ENCODE results near the gene FGF18. TPM values are rescaled to one million over a fixed set of nuclear protein-coding genes. Genes with fewer than 3 reads are reported as not detected.

FGF18 gene
- total and polyA plus RNA-seq, 2 experiments from 2014 or later = 0.56 to 0.86 TPM

- TF ChIP-seq EZH2 (IDR thresholded peaks at IDR 0.05; ENCODE audit: low read depth, unreplicated experiment) (no peak), EZH2phosphoT487 (IDR thresholded peaks at IDR 0.05; ENCODE audit: unreplicated experiment) (no peak), ZNF114 (CRISPR knock-in tag; IDR thresholded peaks at IDR 0.05) (no peak), POLR2AphosphoS5 (IDR thresholded peaks at IDR 0.05; ENCODE audit: low read depth) (no peak), ETS1 (IDR thresholded peaks at IDR 0.05) (no peak), CREB1 (CRISPR knock-in tag; IDR thresholded peaks at IDR 0.05; ENCODE audit: low read depth) (no peak), NANOG (IDR thresholded peaks at IDR 0.05; ENCODE audit: borderline replicate concordance) (no peak), ZNF462 (CRISPR knock-in tag; IDR thresholded peaks at IDR 0.05) (no peak), REST (IDR thresholded peaks at IDR 0.05; ENCODE audit: unreplicated experiment) (no peak), ZNF331 (CRISPR knock-in tag; IDR thresholded peaks at IDR 0.05; ENCODE audit: low read depth) (no peak), STAT1 (IDR thresholded peaks at IDR 0.05; ENCODE audit: unreplicated experiment) (no peak)
- TF ChIP-seq, protein P1, sequence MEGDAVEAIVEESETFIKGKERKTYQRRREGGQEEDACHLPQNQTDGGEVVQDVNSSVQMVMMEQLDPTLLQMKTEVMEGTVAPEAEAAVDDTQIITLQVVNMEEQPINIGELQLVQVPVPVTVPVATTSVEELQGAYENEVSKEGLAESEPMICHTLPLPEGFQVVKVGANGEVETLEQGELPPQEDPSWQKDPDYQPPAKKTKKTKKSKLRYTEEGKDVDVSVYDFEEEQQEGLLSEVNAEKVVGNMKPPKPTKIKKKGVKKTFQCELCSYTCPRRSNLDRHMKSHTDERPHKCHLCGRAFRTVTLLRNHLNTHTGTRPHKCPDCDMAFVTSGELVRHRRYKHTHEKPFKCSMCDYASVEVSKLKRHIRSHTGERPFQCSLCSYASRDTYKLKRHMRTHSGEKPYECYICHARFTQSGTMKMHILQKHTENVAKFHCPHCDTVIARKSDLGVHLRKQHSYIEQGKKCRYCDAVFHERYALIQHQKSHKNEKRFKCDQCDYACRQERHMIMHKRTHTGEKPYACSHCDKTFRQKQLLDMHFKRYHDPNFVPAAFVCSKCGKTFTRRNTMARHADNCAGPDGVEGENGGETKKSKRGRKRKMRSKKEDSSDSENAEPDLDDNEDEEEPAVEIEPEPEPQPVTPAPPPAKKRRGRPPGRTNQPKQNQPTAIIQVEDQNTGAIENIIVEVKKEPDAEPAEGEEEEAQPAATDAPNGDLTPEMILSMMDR (conservative IDR thresholded peaks at IDR 0.05; ENCODE audit: low read depth in 2 of 2) = no peak
- no peaks in the 10 kb centered on the region for H3K9me2 ChIP-seq (ENCODE audit: insufficient read depth)
- peaks cover 6% of the 10 kb centered on the region for H3K4me1 Mint-ChIP-seq
- no peak for DNase-seq (ENCODE audit: low spot score)
- H3K9me3 Mint-ChIP-seq = no peaks in the 10 kb centered on the region; the same call in 2 of the 3 replicates
- H4K20me1 ChIP-seq (replicated peaks; ENCODE audit: insufficient read depth) = no peaks in the 10 kb centered on the region
- H3K27ac Mint-ChIP-seq = no peak overlapping the region
- H3K36me3 ChIP-seq (ENCODE audit: insufficient read depth) = no peaks in the 10 kb centered on the region
- H3K36me3 Mint-ChIP-seq (ENCODE audit: low read depth) = no peaks in the 10 kb centered on the region
- no peak overlapping the region for H3K4me3 ChIP-seq
- no peaks in the 10 kb centered on the region for H3K79me2 ChIP-seq (replicated peaks; ENCODE audit: insufficient read depth)
- H2AFZ ChIP-seq = no peak overlapping the region
- no peak overlapping the region for H3K4me3 Mint-ChIP-seq
- ATAC-seq = no peak
- no peaks in the 10 kb centered on the region for H3K4me1 ChIP-seq (ENCODE audit: insufficient read depth)
- H3K27me3 Mint-ChIP-seq (ENCODE audit: insufficient read depth, low read depth, poor library complexity) = no peaks in the 10 kb centered on the region
- H3K27ac ChIP-seq (ENCODE audit: low read depth) = no peak overlapping the region
- no peak overlapping the region for H3K4me2 ChIP-seq
- no peaks in the 10 kb centered on the region for H3F3A ChIP-seq (replicated peaks; ENCODE audit: low read depth)
- H3K27me3 ChIP-seq (ENCODE audit: insufficient read depth) = no peaks in the 10 kb centered on the region
These were observed 87.5 kb downstream of the FGF18 start for GRCh38 chr5:171506951-171507350.
